Loucy (cell line): ENCODE results near the gene PTPRC.

ENCODE experiments used
- H2AFZ ChIP-seq: fragments of 200-600 bp; sonication (generic); 2 replicates; pipeline ENCODE4 v1.6.0; 2016; ENCODE audit warnings: antibody characterized with exemption, mild to moderate bottlenecking, low read length, moderate library complexity
- H3F3A ChIP-seq: fragments of 200-600 bp; 2 replicates; pipeline ENCODE4 v1.6.0; 2016; ENCODE audit warnings: antibody characterized with exemption, low read depth, mild to moderate bottlenecking
- H3K27me3 ChIP-seq: fragments of 200-600 bp; sonication (generic); 2 replicates; pipeline ENCODE4 v1.6.1; 2014; ENCODE audit warnings: low read length, mild to moderate bottlenecking; ENCODE audit not compliant: insufficient read depth, poor library complexity, severe bottlenecking
- H3K36me3 ChIP-seq: fragments of 200-600 bp; sonication (generic); 2 replicates; pipeline ENCODE4 v1.6.1; 2016; ENCODE audit warnings: low read length; ENCODE audit not compliant: insufficient read depth
- H3K4me1 ChIP-seq: fragments of 200-600 bp; sonication (generic); 2 replicates; pipeline ENCODE4 v1.5.1; 2014; ENCODE audit warnings: low read length, mild to moderate bottlenecking; ENCODE audit not compliant: insufficient read depth, poor library complexity, severe bottlenecking
- H3K4me2 ChIP-seq: fragments of 200-600 bp; sonication (generic); 2 replicates; pipeline ENCODE4 v1.6.0; 2014; ENCODE audit warnings: antibody characterized with exemption, low read length, low read depth, mild to moderate bottlenecking; ENCODE audit not compliant: poor library complexity, severe bottlenecking
- H3K4me3 ChIP-seq: fragments of 200-600 bp; sonication (generic); 2 replicates; pipeline ENCODE4 v1.5.1; 2014; ENCODE audit warnings: low read length, mild to moderate bottlenecking, mixed read lengths; ENCODE audit not compliant: poor library complexity, severe bottlenecking
- H3K79me2 ChIP-seq: fragments of 200-600 bp; sonication (generic); 2 replicates; pipeline ENCODE4 v1.6.1; 2014; ENCODE audit warnings: low read length; ENCODE audit not compliant: insufficient read depth
- H3K9ac ChIP-seq: fragments of 200-600 bp; sonication (generic); 2 replicates; pipeline ENCODE4 v1.6.0; 2014; ENCODE audit warnings: mild to moderate bottlenecking, low read depth, low read length, moderate library complexity; ENCODE audit not compliant: poor library complexity, severe bottlenecking
- H3K9me2 ChIP-seq: fragments of 200-600 bp; sonication (generic); replicated peaks from 2 replicates; pipeline ENCODE4 v1.6.1; 2016; ENCODE audit warnings: low read depth, low read length, mixed read lengths
- H3K9me3 ChIP-seq: fragments of 200-600 bp; sonication (generic); 2 replicates; pipeline ENCODE4 v1.6.1; 2014; ENCODE audit warnings: mild to moderate bottlenecking, antibody characterized with exemption, low read length, low read depth; ENCODE audit not compliant: insufficient read depth
- H4K20me1 ChIP-seq: fragments of 200-600 bp; sonication (generic); 2 replicates; pipeline ENCODE4 v1.6.0; 2014; ENCODE audit warnings: antibody characterized with exemption, low read length, mild to moderate bottlenecking; ENCODE audit not compliant: insufficient read depth, poor library complexity, severe bottlenecking
- EZH2phosphoT487 ChIP-seq: fragments of 200-600 bp; IDR thresholded peaks from 2 replicates; pipeline ENCODE4 v1.6.1; 2018; ENCODE audit warnings: antibody characterized with exemption, mild to moderate bottlenecking, moderate library complexity, borderline replicate concordance
- TF ChIP-seq, protein P1 (sequence below): fragments of 200-600 bp; sonication (generic); conservative IDR thresholded peaks from 2 replicates; pipeline ENCODE4 v1.5.1; 2014; ENCODE audit warnings: mild to moderate bottlenecking, antibody characterized with exemption, low read length

PTPRC gene

DNA sequence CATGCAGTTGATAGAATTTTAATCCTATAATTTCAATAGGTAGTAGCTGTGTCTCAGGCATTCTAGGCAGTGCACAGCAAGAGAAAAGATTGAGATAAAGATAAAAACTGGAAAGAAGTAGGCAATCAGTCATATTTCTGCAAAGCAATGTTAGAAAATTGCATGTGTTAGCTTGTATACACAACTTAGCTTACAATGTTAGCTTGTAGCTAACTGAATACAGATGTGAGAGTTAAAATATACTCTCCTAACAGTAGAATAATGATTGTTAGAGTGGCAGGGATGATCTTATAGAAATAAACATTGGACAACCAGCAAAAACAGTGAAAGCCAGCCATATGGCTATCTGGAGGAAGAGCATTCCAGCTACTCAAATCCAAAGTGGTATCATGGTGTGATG, 29.0 kb downstream of the PTPRC start:
- Histone ChIP-seq H3K79me2 (peaks cover 99% of the 10 kb centered on the region), H3K36me3 (peaks cover 65% of the 10 kb centered on the region), H3K9me2 (no peaks in the 10 kb centered on the region), H3K9ac (peak overlapping the region; percentile 61), H3K4me3 (peak overlapping the region; percentile 44), H3F3A (peaks cover 17% of the 10 kb centered on the region), H4K20me1 (peaks cover 54% of the 10 kb centered on the region), H3K4me2 (peak overlapping the region; percentile 68), H3K9me3 (no peaks in the 10 kb centered on the region), H3K4me1 (peaks cover 91% of the 10 kb centered on the region), H3K27me3 (no peaks in the 10 kb centered on the region), H2AFZ (no peak overlapping the region)
- TF ChIP-seq, protein P1, sequence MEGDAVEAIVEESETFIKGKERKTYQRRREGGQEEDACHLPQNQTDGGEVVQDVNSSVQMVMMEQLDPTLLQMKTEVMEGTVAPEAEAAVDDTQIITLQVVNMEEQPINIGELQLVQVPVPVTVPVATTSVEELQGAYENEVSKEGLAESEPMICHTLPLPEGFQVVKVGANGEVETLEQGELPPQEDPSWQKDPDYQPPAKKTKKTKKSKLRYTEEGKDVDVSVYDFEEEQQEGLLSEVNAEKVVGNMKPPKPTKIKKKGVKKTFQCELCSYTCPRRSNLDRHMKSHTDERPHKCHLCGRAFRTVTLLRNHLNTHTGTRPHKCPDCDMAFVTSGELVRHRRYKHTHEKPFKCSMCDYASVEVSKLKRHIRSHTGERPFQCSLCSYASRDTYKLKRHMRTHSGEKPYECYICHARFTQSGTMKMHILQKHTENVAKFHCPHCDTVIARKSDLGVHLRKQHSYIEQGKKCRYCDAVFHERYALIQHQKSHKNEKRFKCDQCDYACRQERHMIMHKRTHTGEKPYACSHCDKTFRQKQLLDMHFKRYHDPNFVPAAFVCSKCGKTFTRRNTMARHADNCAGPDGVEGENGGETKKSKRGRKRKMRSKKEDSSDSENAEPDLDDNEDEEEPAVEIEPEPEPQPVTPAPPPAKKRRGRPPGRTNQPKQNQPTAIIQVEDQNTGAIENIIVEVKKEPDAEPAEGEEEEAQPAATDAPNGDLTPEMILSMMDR: no peak
- no peak for TF ChIP-seq EZH2phosphoT487

DNA sequence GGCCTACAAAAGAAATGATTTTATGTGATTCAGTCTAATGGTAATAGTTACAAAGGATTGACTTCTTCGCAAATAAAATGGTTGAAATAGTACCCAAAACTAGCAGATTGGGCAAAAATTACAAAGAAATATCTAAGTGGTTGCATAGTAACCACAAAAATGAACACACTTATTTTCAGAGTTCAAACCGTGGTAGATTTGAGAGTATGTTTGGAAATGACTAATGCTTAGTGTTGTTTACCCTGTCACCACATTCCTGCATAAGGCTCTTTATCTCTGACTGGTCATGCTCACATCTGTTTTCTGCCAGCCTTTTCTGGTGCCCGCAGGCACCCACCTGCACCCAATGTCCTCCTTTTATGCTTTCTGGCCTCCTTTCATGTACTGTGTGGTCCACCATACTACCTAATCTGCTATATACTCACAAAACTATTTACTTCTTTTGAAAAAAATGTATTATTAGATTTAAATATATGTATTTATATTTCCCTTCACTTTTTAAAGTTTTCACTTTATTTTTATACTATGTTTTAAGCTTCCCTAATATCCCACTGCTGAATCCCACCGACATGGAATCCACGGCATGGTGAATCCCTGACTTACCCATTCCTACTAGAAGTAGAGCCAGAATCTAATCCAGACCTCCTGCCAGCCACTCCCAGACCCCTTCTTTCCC, 30.3 kb downstream of the PTPRC start:
- Histone ChIP-seq H3K4me2 (peak overlapping the region; percentile 68), H3K4me1 (peaks cover 95% of the 10 kb centered on the region), H3K4me3 (peak overlapping the region; percentile 44)

DNA sequence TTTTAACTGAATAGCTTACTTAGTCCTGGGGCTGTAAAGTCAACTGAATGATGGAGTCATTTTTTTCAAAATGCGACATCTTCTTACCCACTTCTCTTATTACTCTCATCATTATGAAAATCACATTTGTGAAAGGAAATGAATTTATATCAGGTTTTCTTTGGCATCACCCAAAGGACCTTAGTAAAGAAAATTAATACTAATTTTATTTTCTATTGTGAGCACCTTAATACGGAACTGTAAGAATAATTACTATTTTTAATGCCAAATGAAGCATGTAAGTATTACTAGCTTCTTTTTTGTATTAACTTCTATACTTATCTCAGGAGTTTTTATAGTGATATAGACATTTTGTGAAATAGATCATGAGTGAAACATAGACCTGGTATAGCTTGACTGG, 30.9 kb downstream of the PTPRC start:
- H3K4me3 ChIP-seq: peak overlapping the region; percentile 27
- H3K9ac ChIP-seq: peak overlapping the region; percentile 65
- H3K9me2 ChIP-seq: no peaks in the 10 kb centered on the region
- H2AFZ ChIP-seq: no peak overlapping the region
- no peaks in the 10 kb centered on the region for H3K27me3 ChIP-seq
- peaks cover 93% of the 10 kb centered on the region for H3K4me1 ChIP-seq
- H3K4me2 ChIP-seq: peak overlapping the region; percentile 68
- peaks cover 17% of the 10 kb centered on the region for H3F3A ChIP-seq
- no peak for TF ChIP-seq EZH2phosphoT487
- TF ChIP-seq, protein P1: no peak
- peaks cover 99% of the 10 kb centered on the region for H3K79me2 ChIP-seq
- peaks cover 40% of the 10 kb centered on the region for H4K20me1 ChIP-seq
- H3K36me3 ChIP-seq: peaks cover 58% of the 10 kb centered on the region
- H3K9me3 ChIP-seq: no peaks in the 10 kb centered on the region

More for the DNA sequence above, 30.3 kb downstream of the PTPRC start:
- H4K20me1 ChIP-seq: peaks cover 46% of the 10 kb centered on the region
- no peak overlapping the region for H2AFZ ChIP-seq
- no peaks in the 10 kb centered on the region for H3K9me3 ChIP-seq
- H3K79me2 ChIP-seq: peaks cover 99% of the 10 kb centered on the region
- peaks cover 64% of the 10 kb centered on the region for H3K36me3 ChIP-seq
- no peak for TF ChIP-seq EZH2phosphoT487
- TF ChIP-seq, protein P1: no peak
- H3K9ac ChIP-seq: peak overlapping the region; percentile 65
- H3K9me2 ChIP-seq: no peaks in the 10 kb centered on the region
- H3F3A ChIP-seq: peaks cover 17% of the 10 kb centered on the region
- no peaks in the 10 kb centered on the region for H3K27me3 ChIP-seq
